H4 (cell line): ENCODE results near the gene SFTPA2. TPM values are rescaled to one million over a fixed set of nuclear protein-coding genes. Genes with fewer than 3 reads are reported as not detected.
"Not testable (repeated sequence)": the region's sequence is repeated elsewhere in the genome, so short reads cannot be mapped to it uniquely, and the experiment has no call there.

Experiments used
- DNase-seq: peaks from one replicate; pipeline ENCODE4 v3.0.0-alpha.2; 2015; ENCODE audit warnings: low spot score
- total RNA-seq: library from RNA; depleted of rRNA; stranded (reverse); fragments of >200 nt; shearing (Covaris generic); gene quantifications from 2 replicates; pipeline ENCODE4 v1.2.3, GENCODE V29; 2014

The SFTPA2 gene
- total RNA-seq, 1 experiment from 2014 or later = not detected

- no peak for DNase-seq
Observed at GRCh38 chr10:79559726-79560125, 481 bp downstream of the SFTPA2 start.

GRCh38 chr10:79556961-79557360 is 3.2 kb downstream of the SFTPA2 start:
- DNase-seq = not testable (repeated sequence)

GRCh38 chr10:79555354-79556309 is 4.6 kb downstream of the SFTPA2 start:
- DNase-seq = no peak

GRCh38 chr10:79552143-79552542 is 8.1 kb downstream of the SFTPA2 start:
- no peak for DNase-seq

- no peak for DNase-seq
Observed at GRCh38 chr10:79547973-79548372, 12.2 kb downstream of the SFTPA2 start.

GRCh38 chr10:79547128-79547527 is 13.1 kb downstream of the SFTPA2 start:
- DNase-seq = not testable (repeated sequence)

- DNase-seq = not testable (repeated sequence)
Observed at GRCh38 chr10:79544926-79545659, 15.1 kb downstream of the SFTPA2 start.

- DNase-seq = not testable (repeated sequence)
Observed at GRCh38 chr10:79544408-79544807, 15.8 kb downstream of the SFTPA2 start.

- DNase-seq = no peak
Observed at GRCh38 chr10:79542626-79543025, 17.6 kb downstream of the SFTPA2 start.

GRCh38 chr10:79540930-79541329 is 19.3 kb downstream of the SFTPA2 start:
- DNase-seq = not testable (repeated sequence)

GRCh38 chr10:79538311-79538710 is 21.9 kb downstream of the SFTPA2 start:
- DNase-seq = not testable (repeated sequence)

GRCh38 chr10:79533903-79534175 is 26.4 kb downstream of the SFTPA2 start:
- not testable (repeated sequence) for DNase-seq

GRCh38 chr10:79533142-79533902 is 26.9 kb downstream of the SFTPA2 start:
- DNase-seq = not testable (repeated sequence)

GRCh38 chr10:79528261-79528660 is 31.9 kb downstream of the SFTPA2 start:
- DNase-seq = not testable (repeated sequence)

GRCh38 chr10:79525049-79525710 is 35.0 kb downstream of the SFTPA2 start:
- DNase-seq = not testable (repeated sequence)

GRCh38 chr10:79523157-79523853 is 36.9 kb downstream of the SFTPA2 start:
- not testable (repeated sequence) for DNase-seq

- DNase-seq = not testable (repeated sequence)
Observed at GRCh38 chr10:79522464-79522863, 37.7 kb downstream of the SFTPA2 start.

GRCh38 chr10:79521751-79522150 is 38.5 kb downstream of the SFTPA2 start:
- not testable (repeated sequence) for DNase-seq

GRCh38 chr10:79517567-79517966 is 42.6 kb downstream of the SFTPA2 start:
- not testable (repeated sequence) for DNase-seq

- not testable (repeated sequence) for DNase-seq
Observed at GRCh38 chr10:79516532-79517205, 43.5 kb downstream of the SFTPA2 start.
